ENCODE measurements around the gene NCR2. TPM values are rescaled to one million over a fixed set of nuclear protein-coding genes. Genes with fewer than 3 reads are reported as not detected.

NCR2 gene
- total and polyA plus RNA-seq, 2 of the 13 experiments (the other 11 are each of a cell fraction or from before 2014, with no cell fraction given) = not detected

DNA sequence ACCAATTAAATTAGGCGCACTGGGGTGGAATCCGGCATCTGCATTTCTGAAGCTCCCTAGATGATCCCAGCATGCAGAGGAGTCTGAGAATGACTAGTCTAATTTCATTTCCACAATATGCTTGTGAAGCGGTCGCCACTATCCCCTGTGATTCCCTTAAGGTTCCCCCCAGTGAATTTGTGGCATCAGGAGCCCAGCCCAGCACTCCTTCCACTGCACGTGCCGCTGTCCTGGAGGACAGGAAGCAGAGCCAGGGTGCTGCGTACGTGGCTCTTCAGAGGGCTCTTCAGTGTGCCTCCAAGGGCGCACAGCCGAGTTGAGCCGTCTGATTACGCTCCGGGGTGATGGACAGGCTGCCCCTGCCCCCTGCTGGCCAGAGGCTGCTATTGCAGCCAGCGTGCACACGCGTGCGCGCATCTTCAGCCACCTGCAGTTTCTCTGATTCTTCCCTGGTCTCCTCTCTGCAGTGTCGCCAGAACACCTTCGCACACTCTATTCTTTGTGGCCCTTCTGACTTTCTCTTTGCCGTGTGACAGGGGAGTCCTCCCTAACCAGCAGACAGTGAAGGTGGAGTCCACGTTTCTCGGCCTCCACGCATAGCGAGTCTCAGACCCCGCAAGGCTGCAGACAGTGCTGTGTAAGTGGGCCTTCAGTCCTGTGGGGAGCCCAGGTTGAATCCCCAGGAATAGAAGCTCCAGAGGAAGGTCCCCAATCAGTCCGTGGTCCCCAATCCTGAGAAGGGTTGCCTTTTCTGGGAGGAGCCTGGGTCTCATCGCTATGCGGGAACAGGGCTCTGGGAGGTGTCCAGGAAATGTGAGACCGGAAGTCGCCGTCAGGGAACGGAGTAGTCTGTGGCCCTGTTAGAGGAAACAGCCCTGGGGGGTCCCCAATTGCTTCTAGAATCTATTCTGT is 16.5 kb upstream of the NCR2 start (continued):
- TF ChIP-seq, protein P1, sequence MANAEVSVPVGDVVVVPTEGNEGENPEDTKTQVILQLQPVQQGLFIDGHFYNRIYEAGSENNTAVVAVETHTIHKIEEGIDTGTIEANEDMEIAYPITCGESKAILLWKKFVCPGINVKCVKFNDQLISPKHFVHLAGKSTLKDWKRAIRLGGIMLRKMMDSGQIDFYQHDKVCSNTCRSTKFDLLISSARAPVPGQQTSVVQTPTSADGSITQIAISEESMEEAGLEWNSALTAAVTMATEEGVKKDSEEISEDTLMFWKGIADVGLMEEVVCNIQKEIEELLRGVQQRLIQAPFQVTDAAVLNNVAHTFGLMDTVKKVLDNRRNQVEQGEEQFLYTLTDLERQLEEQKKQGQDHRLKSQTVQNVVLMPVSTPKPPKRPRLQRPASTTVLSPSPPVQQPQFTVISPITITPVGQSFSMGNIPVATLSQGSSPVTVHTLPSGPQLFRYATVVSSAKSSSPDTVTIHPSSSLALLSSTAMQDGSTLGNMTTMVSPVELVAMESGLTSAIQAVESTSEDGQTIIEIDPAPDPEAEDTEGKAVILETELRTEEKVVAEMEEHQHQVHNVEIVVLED (CRISPR knock-in tag; IDR thresholded peaks at IDR 0.05; ENCODE audit: borderline replicate concordance) = no peak
- TF ChIP-seq KLF13 (CRISPR knock-in tag; IDR thresholded peaks at IDR 0.05) (no peak), NFAT5 (CRISPR knock-in tag; IDR thresholded peaks at IDR 0.05) (no peak), AKNA (CRISPR knock-in tag; IDR thresholded peaks at IDR 0.05; ENCODE audit: borderline replicate concordance) (no peak), ZNF354B (CRISPR knock-in tag; IDR thresholded peaks at IDR 0.05) (no peak), TMF1 (CRISPR knock-in tag; IDR thresholded peaks at IDR 0.05; ENCODE audit: low read depth) (no peak), ZNF572 (CRISPR knock-in tag; IDR thresholded peaks at IDR 0.05) (peak; percentile 75; the same call in 1 of the 2 replicates), U2AF2 (IDR thresholded peaks at IDR 0.05; ENCODE audit: low read depth, low read length) (no peak), ZNF383 (CRISPR knock-in tag; IDR thresholded peaks at IDR 0.05; ENCODE audit: borderline replicate concordance) (no peak), POLR2A (IDR thresholded peaks at IDR 0.05; ENCODE audit: insufficient read depth in 1 of 2, low read depth in 2 of 2, low read length in 2 of 2) (no peak), STAT5B (CRISPR knock-in tag; IDR thresholded peaks at IDR 0.05) (no peak), PBX2 (CRISPR knock-in tag; IDR thresholded peaks at IDR 0.05) (peak; percentile 82), PTBP1 (IDR thresholded peaks at IDR 0.05; ENCODE audit: low read depth, low read length, poor library complexity, severe bottlenecking) (no peak)

Measured in HepG2 (cell line).